ENCODE data around the gene USP48.

- TF ChIP-seq CTCF (IDR thresholded peaks at IDR 0.05) (no peak), POLR2A (IDR thresholded peaks at IDR 0.05) (no peak)
These were observed 4.6 kb downstream of the USP48 start for GRCh38 chr1:21778405-21778727.

Data from vagina (tissue), 2 donors.